Fibroblast of skin of right biceps (primary cell): ENCODE results near the gene BST1.
A peak's percentile ranks its signal among the peaks of the same experiment; 100 is the strongest.
"Not testable (repeated sequence)": the region's sequence is repeated elsewhere in the genome, so short reads cannot be mapped to it uniquely, and the experiment has no call there.

Experiments used
- DNase-seq: peaks from one replicate; pipeline ENCODE4 v3.0.0-alpha.2; 2013

Gene BST1

DNA sequence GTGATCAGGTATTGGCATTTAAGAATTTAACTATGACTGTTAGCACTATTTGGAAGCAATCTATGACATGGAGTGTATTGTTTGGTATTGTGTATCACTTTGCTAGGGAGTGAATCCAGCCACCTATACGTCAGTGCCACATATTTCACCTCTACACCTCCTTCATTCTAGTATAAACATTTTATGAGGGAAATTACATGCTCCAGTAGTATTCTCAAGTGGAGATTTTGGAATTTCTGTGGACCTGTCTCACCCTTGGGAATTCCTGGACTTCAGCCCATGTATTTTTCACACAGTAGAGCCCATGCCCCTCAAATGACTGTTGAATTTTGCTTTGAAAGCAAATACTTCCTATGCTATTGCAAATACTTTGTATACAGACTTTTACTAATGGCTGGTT is 11.3 kb downstream of the BST1 start:
- peak; percentile 45 for DNase-seq

DNA sequence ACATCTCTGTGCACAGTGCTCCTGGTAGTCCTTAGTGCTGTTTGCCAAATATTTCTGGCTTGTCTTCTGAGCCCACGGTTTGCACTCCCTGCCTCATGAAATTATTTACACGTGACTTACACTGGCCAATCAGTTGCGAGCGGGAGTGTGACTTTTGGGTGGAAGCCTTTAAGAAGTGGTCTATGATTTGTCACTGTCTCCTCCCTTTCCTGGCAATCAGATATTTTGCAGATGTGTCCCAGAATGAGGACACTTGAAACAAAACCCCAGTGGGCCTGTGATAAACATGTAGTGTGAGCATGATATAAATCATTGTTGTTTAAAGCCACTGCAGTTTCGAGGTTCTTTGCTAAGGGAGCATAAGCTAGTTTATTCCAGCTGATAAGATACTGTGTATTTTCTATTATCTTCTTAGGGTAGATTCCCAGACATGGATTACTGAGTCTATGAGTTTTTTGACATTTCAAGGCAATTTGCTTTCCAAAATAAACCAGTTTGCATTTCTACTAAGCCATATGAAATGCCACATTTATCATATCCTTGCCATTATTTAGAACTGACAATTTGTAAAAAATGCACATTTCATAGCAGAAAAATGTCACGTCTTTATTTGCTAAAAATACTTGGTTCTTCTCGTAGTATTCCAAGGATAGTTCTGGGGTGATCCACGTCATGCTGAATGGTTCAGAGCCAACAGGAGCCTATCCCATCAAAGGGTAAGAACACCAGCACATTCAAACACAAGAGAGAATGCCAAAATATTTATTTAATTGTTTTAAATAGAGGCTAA is 12.0 kb downstream of the BST1 start:
- peak; percentile 68 for DNase-seq

DNA sequence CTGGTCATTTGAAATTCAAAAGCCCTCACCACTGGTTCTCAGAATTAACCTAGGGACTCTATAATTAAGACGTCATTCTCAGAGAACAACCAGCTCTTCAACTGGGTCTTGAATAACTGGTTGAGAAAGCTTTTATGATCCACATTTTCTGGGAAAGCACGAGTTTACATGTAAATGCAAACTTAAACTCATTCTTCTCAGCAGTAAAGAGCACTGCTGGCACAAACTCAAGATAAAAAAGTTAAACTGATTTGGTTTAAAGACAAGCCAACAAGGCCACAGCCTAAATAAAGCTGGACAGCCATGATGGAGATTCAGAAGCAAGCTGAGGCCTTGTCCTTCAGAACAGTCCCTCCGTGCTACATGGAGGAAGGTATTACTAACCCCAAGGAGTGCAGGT is 13.2 kb downstream of the BST1 start:
- no peak for DNase-seq

DNA sequence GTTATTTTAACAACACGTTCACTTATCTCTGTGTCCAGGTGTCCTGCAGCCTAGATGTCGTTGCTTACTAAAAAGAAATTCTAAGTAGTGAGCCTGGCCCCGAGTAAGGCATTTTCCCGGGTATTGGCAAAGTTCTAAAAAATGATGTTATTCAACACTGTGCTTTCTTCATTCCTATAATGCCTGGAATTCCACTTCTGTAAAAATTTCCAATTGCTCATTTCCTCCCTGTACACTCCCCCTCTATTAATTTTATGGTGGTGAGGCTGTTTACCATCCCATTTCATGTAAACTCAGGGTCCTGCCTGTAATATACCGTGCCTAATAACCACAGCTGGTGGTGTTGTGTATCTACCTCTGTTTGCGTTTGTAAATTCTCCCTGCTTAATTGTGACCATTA is 14.2 kb downstream of the BST1 start:
- peak; percentile 71 for DNase-seq

DNA sequence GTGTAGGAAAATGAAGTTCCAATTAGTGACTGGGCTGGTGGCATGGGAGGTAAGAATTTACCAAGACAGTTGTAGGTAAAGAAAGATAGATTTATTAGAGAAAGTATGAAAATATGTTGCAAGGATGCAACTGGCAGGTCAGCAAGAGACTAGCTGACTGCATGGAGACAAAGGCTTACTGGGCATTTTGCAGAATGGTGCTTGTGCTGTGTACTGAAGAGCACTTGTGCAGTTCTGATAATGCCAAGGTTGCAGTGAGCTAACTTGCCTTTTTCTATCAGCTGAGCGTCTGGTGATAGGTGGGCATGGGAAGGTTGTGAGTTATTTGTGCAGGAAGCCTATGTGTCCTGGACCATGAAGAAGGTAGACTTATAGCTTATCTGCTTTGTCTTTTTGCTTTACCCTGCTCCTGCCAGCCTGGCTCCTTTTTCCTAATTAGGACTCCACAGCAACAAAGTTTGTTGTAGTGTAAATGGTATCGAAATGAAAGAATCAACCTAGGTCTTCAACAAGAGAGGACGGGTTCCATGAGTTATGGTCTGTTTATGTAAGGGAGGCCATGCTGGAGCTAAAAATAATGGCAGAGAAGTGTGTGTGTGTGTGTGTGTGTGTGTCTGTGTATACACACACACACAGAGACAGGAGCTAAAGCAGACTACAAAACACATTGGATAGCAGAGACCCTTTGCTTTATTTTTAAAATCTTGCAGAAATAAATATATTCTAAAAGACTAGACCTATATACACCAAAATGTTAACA is 15.0 kb downstream of the BST1 start:
- DNase-seq, result no peak

DNA sequence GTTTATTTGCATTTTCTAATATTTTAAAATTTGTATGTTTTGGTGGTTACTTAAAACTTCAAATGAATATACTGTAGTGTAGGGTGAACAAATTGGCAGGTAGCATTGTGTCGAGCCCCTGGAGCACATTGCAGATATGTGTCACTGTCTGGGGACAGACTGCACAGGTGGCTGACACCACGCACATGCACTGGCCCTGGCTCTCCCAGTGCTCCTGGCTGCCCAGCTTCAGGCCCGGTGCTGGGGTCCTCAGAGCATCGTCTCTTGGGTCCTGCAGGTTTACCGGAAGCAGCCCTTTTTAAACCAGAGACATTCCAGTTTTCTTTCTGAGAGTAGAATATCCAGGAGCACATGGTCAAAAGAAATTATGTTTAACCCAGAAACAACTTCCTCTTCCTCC is 15.6 kb downstream of the BST1 start:
- DNase-seq, result no peak

DNA sequence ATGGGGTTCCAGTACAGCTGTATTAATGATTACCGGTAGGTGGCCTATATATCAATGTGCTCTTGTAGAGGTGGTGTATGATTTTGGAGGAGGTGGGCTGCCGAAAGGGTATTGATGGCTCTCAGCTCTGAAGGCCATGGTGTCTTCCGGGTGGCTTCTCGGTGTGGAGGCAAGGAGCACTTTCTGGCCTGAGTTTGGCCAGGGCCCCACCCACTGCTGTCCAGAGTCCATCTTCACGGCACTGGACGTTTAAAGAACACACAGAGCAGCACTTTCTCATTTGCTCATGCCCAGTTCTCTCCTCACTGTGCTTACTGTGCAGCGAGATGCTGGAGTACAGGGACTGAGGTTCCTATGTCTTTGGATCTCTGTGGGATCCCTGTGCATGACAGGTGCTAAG is 16.1 kb downstream of the BST1 start:
- no peak for DNase-seq

DNA sequence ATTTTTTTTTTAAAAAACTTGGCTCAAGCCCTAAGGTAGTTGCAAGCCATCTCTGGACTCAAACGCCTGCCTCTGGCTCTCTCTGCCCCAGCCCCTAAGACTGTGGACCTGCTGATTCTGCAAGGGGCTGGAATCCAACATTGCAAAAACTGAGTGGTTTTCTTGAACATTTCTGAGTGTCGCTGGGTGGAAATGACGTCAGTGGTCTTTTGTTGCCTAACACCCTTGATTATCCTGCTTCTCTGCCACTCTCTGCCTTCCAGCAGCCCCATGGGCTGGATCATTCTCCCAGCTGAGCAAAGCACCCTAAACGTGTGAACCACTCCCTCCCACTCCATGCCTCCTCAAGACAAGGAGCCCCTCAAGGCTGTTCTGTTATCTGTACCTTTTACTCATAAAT is 16.6 kb downstream of the BST1 start:
- no peak for DNase-seq

DNA sequence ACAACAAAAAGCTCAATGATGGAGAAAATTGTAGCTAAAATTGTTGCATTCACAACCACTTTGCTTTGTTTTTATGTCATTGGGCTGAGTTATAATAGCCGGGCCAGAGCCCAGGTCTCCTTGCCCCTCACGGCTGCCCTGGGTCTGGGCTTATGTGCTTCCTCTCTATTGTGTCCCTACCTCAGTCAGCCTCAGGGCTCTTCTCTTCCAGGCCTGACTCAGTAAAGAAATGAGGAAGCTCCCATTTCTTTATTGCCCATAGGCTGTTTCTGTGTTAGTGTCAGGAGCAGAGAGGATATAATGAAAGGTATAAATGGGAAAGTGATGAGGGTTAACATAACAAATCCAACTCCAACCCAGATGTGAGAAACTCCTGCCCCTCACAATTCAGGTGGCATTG is 18.0 kb downstream of the BST1 start:
- no peak for DNase-seq

DNA sequence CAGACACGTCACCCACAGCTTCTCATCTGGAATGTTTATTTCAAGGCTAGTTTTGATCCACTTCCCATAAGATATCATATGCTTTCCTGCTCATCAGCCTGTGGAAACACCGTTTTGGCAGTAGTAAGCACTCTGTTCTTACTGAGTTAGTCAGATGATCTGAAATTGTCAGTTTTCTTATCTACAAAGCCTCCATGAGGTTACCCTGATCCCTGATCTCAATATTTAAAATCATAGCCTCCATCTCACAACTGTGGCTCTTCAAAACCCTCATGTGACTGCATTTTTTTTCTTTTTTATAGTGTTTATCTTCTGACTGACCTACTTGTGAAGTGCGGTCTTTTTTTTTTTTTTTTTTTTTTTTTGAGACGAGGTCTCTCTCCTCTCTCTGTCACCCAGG is 22.7 kb downstream of the BST1 start:
- no peak for DNase-seq

DNA sequence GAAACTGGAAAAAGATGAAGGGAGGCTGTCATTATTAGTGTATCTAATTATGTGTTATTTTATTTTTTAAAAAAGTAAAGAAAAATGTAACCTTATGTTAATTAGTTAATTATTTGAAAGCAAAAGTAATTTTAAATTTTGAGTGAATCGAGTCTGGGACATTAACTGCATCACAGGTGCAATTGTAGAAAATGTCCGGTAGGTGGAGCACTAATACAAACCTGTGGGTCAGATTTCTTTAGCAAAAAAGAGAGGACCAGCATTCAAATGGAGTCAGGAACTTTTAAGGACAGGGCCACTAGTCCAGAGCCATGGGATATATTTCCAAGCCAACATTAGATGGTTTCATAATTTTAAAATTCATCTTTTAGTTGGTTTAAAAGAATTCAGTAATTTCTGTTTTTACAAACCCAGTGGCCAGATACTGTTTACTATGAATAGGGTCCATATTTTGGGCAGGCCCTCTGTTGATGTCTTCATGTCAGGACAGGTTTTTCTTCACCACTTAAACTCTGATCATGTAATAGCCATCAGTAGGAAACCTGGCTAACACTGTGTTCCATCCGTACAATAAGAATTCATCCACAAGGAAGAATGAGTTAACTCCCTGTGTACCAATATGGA is 27.2 kb downstream of the BST1 start:
- DNase-seq, result peak; percentile 45

DNA sequence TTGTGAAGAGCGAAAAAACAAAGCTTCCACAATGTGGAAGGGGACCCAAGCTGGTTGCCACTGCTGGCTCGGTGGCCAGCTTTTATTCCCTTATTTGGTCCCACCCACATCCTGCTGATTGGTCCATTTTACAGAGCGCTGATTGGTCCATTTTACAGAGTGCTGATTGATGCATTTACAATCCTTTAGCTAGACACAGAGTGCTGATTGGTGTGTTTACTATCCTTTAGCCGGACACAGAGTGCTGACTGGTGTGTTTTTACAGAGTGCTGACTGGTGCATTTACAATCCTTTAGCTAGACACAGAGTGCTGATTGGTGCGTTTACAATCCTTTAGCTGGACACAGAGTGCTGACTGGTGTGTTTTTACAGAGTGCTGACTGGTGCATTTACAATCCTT is 30.2 kb downstream of the BST1 start:
- not testable (repeated sequence) for DNase-seq

DNA sequence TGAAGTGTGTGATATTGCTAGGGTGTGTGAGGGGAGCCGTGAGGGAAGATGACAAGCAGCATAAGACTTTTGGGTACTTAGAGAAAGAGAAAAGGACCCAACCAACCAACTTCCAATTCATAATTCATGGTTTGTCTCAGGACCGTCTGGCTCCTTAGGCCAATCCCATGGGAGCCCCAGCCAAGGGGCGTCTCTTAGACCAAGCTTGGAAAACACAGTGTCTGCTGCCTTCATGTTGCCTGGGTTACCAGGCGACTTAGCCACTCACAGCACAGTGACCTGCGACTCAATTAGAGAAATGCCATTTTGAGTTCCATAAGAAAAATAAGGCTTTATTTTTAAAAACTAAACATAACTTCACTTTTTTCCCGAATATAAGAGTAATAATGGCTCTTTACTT is 32.7 kb downstream of the BST1 start:
- no peak for DNase-seq

DNA sequence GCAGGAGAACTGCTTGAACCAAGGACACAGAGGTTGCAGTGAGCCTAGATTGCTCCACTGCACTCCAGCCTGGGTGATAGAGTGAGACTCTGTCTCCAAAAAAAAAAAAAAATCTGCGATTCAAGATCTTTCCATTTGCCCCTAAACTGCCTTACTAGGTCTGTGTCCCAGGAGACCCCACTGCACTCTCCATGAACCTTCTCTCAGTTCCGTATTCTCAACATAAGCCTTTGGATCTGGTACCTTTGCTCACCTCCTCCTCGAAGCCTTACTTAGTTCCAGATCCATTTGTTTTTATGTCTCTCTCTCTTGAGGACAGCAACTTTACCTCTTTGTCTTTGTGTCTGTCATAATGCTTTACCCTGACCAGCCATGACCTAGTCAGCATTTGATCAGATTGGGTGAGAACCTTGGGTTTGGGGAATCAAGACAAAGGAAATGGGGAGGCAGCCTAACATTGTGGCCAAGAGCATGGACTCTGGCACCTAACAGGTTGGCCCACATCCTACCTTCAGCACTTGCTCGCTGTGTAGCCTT is 33.7 kb downstream of the BST1 start:
- DNase-seq, result no peak

DNA sequence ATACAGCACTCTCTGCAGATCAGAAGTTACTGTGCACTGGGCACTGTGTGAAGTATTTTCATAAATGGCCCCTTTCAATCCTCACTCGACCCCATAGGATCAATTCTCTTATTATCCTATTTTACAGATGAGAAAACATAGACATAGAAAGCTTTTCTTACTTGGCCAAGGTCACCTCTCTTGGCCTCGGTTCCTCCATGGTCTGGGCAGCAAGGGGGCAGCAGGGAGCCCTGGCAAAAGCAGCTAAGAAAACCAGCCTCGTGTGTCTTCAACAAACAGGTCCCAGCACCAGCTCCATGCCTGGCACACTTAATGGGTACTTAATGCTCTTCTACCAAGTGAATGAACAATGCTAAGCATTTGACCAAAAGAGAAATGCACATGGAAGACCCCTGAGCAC is 34.4 kb downstream of the BST1 start:
- no peak for DNase-seq

DNA sequence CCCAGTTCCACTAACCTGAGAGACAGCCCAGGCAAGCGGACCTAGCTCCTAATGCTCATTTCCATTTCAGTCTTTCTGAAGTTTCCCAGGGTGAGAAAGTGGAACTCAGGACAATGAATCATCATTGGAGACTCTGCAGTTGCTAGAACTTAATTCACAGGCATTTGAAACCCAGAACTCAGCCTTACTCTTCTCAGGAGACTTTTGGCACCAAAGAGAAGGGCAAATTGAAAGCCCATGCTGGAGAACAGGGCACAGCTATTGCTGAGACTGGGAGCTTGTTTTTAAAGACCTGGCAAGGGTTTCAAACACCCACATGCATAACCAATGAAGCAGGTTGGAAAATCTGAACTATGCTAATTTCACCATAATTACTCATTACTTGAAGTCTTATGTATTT is 36.0 kb downstream of the BST1 start:
- no peak for DNase-seq

DNA sequence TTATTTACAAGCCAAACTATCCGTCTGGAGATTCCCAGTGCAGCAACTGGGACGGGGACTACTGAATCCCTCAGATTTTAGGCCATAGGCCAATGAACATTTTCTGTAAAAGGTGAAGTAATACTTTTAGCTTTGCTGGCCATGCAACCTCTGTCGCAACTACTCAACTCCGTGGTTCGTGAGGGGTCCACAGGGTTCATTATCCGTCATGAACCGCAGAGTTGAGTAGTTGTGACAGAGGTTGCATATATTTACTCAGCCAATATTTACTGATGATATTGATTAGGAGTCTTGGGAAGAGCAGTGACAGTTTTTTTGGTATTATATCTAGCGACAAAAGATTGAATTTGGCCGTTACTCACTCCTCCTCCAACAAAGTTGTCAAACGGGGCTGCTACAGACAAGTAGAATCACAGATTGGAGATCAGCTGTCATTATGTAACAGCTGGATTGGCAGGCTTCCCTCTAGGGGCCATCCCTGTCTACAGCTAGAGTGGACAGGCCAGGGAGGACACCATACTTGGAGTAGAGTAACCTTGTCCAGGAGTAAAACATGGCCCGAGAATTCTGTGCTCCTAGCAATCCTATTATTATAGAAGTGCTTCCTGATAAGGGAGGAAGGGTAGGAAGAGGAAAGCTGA is 38.0 kb downstream of the BST1 start:
- no peak for DNase-seq

DNA sequence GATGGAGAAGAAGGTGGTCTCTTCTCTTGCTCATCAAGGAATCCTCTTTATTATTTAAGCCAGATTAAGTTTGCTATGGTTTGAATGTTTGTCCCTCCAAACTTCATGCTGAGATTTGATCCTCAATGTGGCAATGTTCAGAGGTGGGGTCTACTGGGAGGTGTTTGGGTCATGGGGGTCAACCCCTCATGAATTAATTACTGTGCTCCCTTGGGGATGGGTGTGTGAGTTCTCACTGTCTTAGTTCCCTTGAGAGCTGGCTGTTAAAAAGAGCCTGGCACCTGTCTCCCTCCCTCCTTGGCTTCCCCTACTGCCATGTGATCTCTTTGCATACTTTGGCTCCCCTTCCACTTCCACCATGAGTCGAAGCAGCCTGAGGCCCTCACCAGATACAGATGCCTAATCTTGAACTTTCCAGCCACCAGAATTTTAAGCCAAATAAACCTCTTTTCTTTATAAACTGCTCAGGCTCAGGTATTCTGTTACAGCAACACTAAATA is 39.3 kb downstream of the BST1 start:
- DNase-seq, result no peak

DNA sequence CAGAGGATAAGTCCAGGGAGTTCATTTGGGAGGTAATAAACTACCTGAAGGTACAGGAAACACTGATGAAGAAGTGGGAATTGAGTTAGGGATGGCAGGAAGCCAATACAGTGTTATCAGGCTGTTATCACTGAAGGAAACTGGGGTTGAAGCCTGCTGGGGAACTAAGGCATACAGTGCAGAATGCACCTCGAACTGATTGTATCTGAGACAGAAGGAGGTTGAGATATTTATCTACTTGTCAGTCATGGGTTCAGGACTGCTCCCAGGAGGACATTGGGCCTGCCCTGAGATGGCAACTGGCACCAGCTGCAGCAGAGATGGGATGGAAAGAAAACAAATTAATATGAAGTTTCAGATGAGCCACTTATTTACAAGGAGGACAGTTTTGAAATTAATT is 39.8 kb downstream of the BST1 start:
- no peak for DNase-seq

DNA sequence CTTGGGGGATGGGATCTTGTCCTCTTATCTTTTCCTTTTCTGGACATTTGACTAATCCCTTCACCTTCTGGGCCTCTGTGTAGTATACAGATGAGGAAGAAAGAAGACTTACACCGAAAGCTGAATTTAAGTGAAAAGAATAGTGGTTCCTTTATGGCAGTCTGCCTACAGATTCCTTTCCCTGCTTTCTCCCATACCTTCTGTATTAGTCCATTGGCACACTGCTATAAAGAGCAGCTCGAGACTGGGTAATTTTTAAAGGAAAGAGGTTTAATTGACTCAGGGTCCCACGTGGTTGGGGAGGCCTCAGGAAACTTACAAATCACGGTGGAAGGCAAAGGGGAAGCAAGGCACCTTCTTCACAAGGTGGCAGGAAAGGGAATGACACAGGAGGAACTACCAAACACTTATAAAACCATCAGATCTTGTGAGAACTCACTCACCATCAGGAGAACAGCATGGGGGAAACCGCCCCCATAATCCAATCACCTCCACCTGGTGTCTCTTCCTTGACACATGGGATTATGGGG is 41.2 kb downstream of the BST1 start:
- DNase-seq, result peak; percentile 47

DNA sequence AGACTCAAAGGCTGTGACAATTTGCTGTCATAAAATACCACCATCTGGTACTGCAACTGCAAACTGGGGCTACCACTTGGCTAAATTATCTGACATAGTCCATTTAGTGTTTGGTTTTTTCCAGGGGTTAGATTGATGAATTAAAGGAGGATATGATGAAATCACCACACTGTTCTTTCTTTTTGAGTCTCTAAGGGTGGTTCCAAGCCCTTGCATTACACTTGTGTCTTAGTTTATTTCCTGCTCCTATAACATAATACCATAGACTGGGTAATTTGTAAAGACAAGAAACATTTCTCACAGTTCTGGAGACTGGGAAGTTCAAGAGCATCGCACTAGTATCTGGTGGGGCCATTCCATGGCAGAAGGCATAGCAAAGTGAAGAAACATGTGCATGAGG is 43.2 kb downstream of the BST1 start:
- DNase-seq, result no peak

DNA sequence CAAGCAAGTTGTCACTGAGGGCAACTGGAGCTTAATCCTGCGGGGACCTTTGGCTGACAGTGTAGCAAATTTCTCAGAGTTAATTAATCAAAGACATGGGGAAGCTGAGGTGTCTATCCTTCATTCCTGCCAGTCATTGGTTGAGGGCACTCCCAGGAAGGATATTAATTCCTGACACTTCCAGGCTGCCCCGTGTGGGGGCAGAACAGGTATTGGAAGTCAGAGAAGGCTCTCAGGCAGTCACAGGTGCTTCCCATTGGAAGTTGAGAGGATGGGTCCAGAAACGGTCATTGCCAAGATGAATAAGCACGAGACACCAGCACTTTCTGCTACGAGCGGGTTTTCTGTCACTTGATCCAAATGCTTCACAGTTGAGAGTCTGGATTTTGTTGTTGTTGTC is 46.1 kb downstream of the BST1 start:
- DNase-seq, result no peak

DNA sequence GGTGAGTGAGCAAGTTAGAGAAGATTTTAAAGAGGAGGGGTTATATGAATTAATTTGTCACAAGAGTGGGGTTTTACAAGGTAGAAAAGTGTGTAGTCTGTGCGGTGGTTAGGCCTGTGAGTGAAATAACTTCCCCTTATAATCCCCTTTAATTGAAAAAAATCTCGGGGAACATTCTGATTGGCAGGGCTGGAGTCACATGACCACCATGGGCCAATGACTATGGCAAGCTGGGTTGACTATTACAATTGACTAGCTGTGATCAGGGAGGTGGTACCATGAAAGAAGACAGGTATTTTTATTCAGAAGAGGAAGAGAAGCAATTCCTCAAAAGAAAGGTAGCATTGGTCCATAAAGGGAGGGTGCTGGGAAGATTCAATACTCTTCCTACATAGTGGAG is 48.3 kb downstream of the BST1 start:
- DNase-seq, result no peak
